ENCODE data around the gene SULF2.
A peak's percentile ranks its signal among the peaks of the same experiment; 100 is the strongest.

SULF2 gene

DNA sequence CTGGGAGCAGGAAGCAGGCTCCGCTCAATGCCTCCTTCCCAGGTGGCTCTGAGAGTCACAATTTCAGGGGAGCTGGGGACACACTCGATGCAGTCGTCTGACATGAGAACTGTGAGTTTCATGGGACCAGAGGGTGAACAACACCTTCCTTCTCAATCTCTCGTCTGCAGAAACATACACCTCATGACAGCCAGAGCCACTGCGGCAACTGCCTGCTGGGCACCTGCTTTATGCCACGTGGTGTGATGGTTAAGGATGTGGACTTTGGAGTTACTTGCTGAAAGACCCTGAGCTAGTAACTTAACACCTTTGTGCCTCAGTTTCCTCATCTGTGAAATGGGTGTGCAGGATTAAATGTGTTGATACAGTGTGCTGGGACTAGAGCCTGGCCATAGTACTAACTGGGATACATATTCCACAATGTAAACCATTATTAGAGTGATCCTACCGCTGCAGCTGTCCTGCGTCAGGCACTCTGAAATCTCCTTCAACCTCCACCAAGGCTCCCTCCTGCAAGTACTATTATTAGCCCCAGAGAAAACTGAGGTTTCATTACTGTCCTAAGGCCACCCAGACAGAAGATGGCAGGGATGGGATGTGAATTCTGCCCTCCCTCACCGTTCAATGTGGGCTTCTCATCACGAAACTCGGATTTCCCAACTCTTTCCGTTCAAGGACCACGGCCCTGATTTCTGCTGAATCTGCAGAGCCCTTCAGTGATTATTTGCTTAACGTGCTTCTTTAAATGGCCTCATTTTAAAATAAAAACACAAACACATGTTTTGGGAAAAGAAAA, 24.4 kb downstream of the SULF2 start:
- DNase-seq: no peak

- no peak for DNase-seq
These were observed 26.5 kb downstream of the SULF2 start for GRCh38 chr20:47758517-47759450.

DNA sequence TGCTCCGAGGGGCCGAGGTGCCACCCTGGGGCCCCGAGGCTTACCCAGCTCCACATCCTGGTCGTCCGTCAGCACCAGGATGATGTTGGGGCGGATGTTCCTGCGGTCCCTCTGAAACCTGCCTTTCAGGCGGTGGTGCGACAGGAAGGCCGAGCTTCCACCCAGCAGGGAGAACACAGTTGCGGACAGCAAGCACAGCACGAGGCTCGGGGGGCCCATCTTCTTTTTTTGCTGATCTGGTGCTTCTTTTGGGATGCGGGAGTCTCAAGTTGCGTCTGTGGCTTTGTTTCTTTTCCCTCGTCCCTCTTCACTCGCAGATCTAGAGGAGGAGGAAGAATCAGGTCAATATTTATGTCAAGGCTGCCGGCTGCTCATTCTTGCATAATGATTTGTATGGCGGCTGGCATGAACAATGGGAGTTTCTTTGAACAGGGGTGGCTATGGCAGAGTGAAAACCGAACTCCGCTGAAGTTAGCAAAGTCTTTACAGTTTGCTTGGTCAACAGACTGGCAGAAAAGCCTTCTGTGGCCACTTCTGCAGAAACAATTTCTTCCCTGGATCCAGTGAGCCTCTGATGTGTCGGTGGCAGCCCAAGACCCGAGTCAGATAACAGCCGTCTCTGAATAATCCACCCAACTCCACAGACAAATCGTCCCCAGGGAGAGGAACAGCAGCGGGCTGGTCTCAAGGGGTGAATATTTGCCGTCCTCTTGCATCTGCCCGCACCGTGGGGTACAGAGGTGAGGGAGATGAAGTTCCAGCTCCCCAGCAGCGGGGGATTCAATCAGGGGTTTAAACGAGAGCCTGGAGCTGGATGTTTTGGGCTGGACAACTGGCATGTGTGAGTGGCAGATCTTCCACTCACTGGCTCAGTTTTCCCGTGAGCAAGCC, 27.9 kb downstream of the SULF2 start:
- no peak for DNase-seq

DNA sequence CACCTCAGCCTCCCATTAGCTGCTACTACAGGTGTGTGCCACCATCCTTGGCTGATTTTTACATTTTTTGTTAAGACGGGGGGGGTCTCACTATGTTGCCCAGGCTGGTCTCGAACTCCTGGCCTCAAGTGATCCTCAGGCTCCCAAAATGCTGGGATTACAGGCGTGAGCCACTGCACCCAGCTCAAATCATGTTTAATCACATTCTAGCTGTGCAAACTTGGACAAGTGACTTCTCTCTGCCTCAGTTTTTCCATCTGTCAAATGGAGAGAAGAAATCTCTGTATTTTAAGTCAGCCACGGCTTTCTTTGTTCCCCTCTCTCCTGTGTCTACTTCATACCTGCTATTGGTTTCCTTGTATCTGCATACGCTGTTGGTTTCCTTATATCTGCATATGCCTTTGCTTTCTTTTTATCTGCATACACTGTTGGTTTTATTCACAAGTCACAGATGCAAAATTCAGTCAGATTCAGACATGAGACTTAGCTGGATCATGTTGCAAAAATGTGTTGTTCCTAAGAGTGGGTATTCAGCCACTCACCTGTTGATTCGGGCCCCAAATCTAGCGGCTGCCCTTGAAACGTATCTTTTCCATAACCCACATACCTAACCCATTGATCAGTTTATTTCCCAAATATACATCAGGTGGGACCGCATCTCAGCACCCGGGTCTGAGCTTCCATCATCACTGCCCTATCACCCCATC, 30.2 kb downstream of the SULF2 start:
- no peak for DNase-seq

DNA sequence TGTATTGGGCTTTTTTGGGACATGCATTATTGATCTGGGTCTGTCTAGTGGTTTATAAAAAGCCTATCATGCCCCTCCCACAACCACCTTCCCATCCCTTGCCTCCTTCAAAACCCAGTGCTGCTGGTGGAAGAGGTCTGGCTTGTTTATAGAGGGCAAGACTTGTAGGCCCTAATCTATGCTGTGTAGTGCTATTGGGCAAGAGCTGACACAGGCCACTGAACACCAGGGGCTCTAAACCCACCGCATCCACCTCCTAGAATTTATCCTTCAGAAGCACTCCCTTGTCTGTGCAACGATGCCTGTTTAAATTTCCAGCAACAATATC, 30.9 kb downstream of the SULF2 start:
- no peak for DNase-seq

- DNase-seq: no peak
These were observed 31.5 kb downstream of the SULF2 start for GRCh38 chr20:47753576-47754387.

DNA sequence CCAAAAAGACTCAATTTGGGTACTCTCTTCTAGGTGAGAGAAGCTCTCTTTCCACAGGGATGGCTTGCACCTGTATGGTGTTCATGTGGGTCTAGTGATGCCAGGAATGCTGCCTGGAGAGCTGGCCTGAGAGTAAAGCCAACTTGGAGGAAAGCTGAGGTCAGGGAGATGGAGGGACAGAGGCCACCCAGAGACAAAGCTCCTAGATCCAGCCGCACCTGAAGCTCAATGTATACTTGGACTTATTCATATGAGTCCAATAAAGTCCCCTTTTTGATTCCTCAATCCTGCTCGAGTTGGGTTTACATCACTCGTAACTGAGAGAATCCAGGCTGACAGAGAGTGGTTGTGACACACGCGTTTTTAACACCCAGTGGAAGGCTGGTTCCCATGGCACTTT, 33.8 kb downstream of the SULF2 start:
- no peak for DNase-seq

GRCh38 chr20:47749339-47749738, 35.9 kb downstream of the SULF2 start:
- no peak for DNase-seq

- peak; percentile 62 for DNase-seq
These were observed 36.5 kb downstream of the SULF2 start for GRCh38 chr20:47748823-47749222.

DNA sequence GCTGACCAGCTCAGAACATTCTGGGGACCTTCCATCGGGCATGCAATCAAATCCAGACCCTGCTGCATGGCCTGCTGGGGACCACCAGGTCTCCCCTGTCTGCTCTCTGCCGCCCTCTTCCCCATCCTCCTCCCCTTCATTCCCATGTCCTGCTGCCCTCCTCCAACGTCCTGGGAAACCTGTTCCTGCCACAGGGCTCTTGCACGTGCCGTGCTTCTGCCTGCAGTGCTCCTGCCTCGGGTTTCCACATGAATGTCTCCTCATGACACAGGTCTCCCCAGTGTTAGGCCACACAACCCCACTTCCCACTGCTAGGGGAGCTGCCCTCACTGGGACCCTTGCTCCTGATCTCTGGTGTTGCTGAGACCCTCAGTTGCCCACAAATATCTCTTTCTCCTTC, 37.2 kb downstream of the SULF2 start:
- DNase-seq: no peak

DNA sequence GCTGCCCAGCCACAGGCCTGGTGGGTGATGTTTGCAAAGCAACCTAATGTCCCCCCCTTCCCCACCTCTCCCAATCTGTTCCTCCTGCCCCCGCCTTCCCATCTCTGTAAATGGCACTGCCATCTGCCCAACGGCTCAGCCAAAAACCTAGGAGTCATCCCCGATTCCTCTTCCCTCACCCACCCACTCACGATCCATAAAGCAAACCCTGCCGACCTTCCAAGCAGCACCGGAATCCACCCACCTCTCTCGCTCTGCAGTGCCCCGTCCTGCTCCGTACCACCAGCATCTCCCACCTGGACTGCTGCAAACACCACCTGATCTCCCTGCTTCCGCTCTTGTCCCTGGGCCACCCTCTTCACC, 37.6 kb downstream of the SULF2 start:
- DNase-seq: no peak

DNA sequence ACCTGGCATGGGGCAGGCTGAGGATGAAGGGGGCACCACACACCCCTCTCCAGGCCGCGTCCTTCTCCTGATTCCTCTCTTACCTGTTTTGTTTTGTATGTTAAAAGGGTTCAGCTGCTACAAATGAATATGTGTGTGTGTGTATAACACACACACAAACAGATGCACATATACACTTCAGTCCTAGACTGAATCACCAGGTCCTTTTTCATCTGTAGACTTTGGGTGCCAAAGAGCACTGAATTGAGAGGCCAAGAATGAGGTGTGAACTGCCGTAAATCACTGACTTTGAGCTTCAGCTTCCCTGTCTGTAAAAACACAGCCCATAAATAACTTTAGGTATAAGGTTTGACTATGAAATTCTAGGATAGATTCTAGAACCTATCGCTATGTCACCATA, 40.5 kb downstream of the SULF2 start:
- DNase-seq: no peak

GRCh38 chr20:47743671-47744070, 41.6 kb downstream of the SULF2 start:
- no peak for DNase-seq

DNA sequence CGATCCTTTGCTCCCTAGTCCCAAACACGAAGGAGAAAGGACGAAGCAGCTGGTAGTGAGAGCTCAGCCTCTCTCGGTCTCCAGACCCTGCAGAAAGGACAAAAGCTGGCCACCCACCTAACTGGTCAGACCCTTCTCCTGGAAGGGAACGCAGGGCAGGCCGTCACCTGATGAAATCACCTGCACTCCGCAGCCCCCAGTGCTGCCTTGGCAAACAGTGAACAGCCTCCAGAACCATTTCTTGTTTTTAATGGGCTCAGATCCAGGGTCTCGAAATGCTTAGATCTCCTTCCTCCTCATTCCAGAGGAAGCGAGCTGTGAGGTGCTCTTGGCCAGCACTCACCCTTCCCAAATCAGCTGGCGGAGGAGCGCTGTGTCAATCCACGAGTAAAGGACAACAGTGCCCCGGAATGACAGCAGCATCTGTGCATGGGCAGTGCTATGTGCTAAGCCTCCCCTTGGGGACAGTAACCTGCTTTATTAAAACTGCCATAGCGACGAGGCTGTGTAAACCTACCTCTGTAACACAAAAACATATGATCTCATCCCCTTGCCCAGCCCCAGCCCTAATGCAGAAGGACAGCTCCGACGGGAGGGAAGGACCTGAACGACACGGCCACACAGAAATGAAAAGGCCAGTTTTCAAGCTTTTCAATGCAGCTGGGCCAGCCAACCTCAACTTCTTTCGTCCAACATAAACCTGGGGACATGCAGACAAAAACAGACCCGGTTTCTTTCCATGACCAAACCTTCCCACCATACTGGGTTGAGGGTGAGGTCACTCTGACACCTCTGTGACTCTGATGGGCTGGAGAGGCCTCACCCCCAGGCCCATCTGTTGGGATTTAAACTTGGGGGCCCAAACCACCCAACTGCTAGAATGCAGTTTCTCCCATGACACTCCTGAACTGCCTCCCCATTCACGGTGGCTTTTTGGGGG, 43.3 kb downstream of the SULF2 start:
- DNase-seq: no peak

GRCh38 chr20:47740862-47741184, 44.5 kb downstream of the SULF2 start:
- peak; percentile 97 for DNase-seq

GRCh38 chr20:47740121-47740861, 45.0 kb downstream of the SULF2 start:
- DNase-seq: peak; percentile 76

- no peak for DNase-seq
These were observed 47.4 kb downstream of the SULF2 start for GRCh38 chr20:47737923-47738322.

DNA sequence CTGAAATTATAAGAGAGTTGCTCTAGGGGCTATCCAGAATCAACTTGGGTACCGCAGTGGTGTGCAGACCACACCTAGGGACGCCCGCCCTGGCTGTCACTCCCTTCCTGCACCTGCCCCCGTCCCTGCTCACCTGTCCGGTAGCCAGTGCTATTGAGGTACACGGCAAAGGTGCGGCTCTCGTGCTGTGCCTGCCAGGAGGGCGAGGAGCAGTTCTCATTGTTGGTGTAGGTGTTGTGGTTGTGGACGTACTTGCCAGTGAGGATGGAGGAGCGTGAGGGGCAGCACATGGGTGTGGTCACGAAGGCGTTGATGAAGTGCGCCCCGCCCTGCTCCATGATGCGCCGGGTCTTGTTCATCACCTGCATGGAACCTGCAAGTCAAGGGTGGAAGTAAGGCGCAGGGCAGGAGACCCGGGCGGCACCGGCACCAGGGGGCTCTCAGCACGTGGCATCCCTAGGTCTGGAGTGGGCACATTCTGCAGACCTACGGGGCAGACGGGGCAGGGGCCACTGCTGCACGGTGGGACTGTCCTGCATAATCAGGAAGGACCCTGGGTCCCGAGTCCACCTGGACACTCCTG, 48.6 kb downstream of the SULF2 start:
- no peak for DNase-seq

All from suppressor macrophage treated with lipopolysaccharide for 4 hours (primary cell).